NCI-H2107 treated with DMSO at 0.1 percent for 48 hours (cell line): Measurements from ENCODE around the gene HECA.
"Not testable (repeated sequence)": the region's sequence is repeated elsewhere in the genome, so short reads cannot be mapped to it uniquely, and the experiment has no call there.

Source experiments
- DNase-seq: peaks from one replicate; lab custom pipeline; 2025; ENCODE audit not compliant: unreplicated experiment; lab: John Stamatoyannopoulos, UW

HECA gene

GRCh38 chr6:139201378-139201777, 66.5 kb downstream of the HECA start:
- no peak for DNase-seq

- DNase-seq: no peak
These were observed 70.1 kb downstream of the HECA start for GRCh38 chr6:139204978-139205377.

GRCh38 chr6:139205843-139206242, 71.0 kb downstream of the HECA start:
- no peak for DNase-seq

- DNase-seq: not testable (repeated sequence)
These were observed 75.9 kb downstream of the HECA start for GRCh38 chr6:139210766-139211165.

DNA sequence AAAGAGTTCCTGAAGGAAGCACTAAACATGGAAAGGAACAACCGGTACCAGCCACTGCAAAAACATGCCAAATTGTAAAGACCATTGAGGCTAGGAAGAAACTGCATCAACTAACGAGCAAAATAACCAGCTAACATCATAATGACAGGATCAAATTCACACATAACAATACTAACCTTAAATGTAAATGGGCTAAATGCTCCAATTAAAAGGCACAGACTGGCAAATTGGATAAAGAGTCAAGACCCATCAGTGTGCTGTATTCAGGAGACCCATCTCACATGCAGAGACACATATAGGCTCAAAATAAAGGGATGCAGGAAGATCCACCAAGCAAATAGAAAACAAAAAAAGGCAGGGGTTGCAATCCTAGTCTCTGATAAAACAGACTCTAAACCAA, 77.6 kb downstream of the HECA start:
- not testable (repeated sequence) for DNase-seq

- DNase-seq: peak; percentile 91
These were observed 84.4 kb downstream of the HECA start for GRCh38 chr6:139219271-139219729.

- no peak for DNase-seq
These were observed 84.9 kb downstream of the HECA start for GRCh38 chr6:139219746-139220145.

- DNase-seq: not testable (repeated sequence)
These were observed 93.5 kb downstream of the HECA start for GRCh38 chr6:139228387-139228786.
